GM23338 (cell line): ENCODE results near the gene CAMSAP2. TPM values are rescaled to one million over a fixed set of nuclear protein-coding genes. Genes with fewer than 3 reads are reported as not detected.

ENCODE experiments used
- ATAC-seq: fragments of 200-7000 bp; cut with Tn5 transposase; 3 replicates; pipeline ENCODE4 v1.9.1; 2020
- DNase-seq: peaks from one replicate; pipeline ENCODE4 v3.0.0-alpha.2; 2015; ENCODE audit warnings: low spot score
- H2AFZ ChIP-seq: fragments of 200-600 bp; sonication (generic); 2 replicates; pipeline ENCODE4 v1.8.0; 2016; ENCODE audit warnings: antibody characterized with exemption, mild to moderate bottlenecking, moderate library complexity
- H3F3A ChIP-seq: fragments of 200-600 bp; sonication (generic); replicated peaks from 2 replicates; pipeline ENCODE4 v1.8.0; 2017; ENCODE audit warnings: antibody characterized with exemption, mixed run types, low read depth
- H3K27ac ChIP-seq: fragments of 200-600 bp; sonication (generic); 2 replicates; pipeline ENCODE4 v1.6.1; 2016; ENCODE audit warnings: low read depth
- H3K27me3 ChIP-seq: fragments of 200-600 bp; sonication (generic); 2 replicates; pipeline ENCODE4 v1.8.0; 2016; ENCODE audit warnings: mild to moderate bottlenecking, mixed run types, moderate library complexity; ENCODE audit not compliant: insufficient read depth
- H3K36me3 ChIP-seq: fragments of 200-600 bp; sonication (generic); 2 replicates; pipeline ENCODE4 v1.8.0; 2016; ENCODE audit warnings: mild to moderate bottlenecking; ENCODE audit not compliant: insufficient read depth
- H3K4me1 ChIP-seq: fragments of 200-600 bp; sonication (generic); 2 replicates; pipeline ENCODE4 v1.8.0; 2016; ENCODE audit warnings: mild to moderate bottlenecking, moderate library complexity; ENCODE audit not compliant: insufficient read depth
- H3K4me2 ChIP-seq: fragments of 200-600 bp; sonication (generic); 2 replicates; pipeline ENCODE4 v1.7.1; 2017; ENCODE audit warnings: mixed run types
- H3K4me3 ChIP-seq: fragments of 200-600 bp; sonication (generic); 2 replicates; pipeline ENCODE4 v1.6.1; 2016; ENCODE audit warnings: mixed run types
- H3K79me2 ChIP-seq: fragments of 200-600 bp; sonication (generic); replicated peaks from 2 replicates; pipeline ENCODE4 v1.8.0; 2017; ENCODE audit warnings: mild to moderate bottlenecking; ENCODE audit not compliant: insufficient read depth
- H3K9me2 ChIP-seq: fragments of 200-600 bp; sonication (generic); 2 replicates; pipeline ENCODE4 v1.8.0; 2017; ENCODE audit not compliant: insufficient read depth
- H4K20me1 ChIP-seq: fragments of 200-600 bp; sonication (generic); replicated peaks from 2 replicates; pipeline ENCODE4 v1.8.0; 2017; ENCODE audit warnings: mild to moderate bottlenecking; ENCODE audit not compliant: insufficient read depth
- H3K27ac Mint-ChIP-seq: 2 replicates; pipeline ENCODE4 v1.8.0; 2020; ENCODE audit warnings: inconsistent platforms, mild to moderate bottlenecking, moderate library complexity, mixed read lengths
- H3K27me3 Mint-ChIP-seq: 3 replicates; pipeline ENCODE4 v1.8.0; 2022; ENCODE audit warnings: low read depth, mild to moderate bottlenecking, moderate library complexity, mixed read lengths, inconsistent platforms; ENCODE audit not compliant: insufficient read depth, poor library complexity
- H3K36me3 Mint-ChIP-seq: 3 replicates; pipeline ENCODE4 v1.8.0; 2021; ENCODE audit warnings: low read depth, mild to moderate bottlenecking, inconsistent platforms, moderate library complexity, mixed read lengths
- H3K4me1 Mint-ChIP-seq: 3 replicates; pipeline ENCODE4 v1.8.0; 2020; ENCODE audit warnings: mild to moderate bottlenecking, inconsistent platforms, mixed read lengths
- H3K4me3 Mint-ChIP-seq: 3 replicates; pipeline ENCODE4 v1.8.0; 2021; ENCODE audit warnings: moderate library complexity, mild to moderate bottlenecking, inconsistent platforms, mixed read lengths
- H3K9me3 Mint-ChIP-seq: 3 replicates; pipeline ENCODE4 v1.8.0; 2020; ENCODE audit warnings: moderate library complexity, mild to moderate bottlenecking, inconsistent platforms, mixed read lengths
- CREB1 ChIP-seq: fragments of 250-450 bp; sonication (Bioruptor Pico); IDR thresholded peaks from 2 replicates; pipeline ENCODE4 v1.5.0; 2020; ENCODE audit warnings: low read depth, mild to moderate bottlenecking, moderate library complexity
- EZH2 ChIP-seq: fragments of 200-600 bp; sonication (generic); IDR thresholded peaks from one replicate; pipeline ENCODE4 v1.8.0; 2017; ENCODE audit warnings: antibody characterized with exemption, mild to moderate bottlenecking, low read depth; ENCODE audit not compliant: unreplicated experiment
- EZH2phosphoT487 ChIP-seq: fragments of 200-600 bp; sonication (generic); IDR thresholded peaks from one replicate; pipeline ENCODE4 v1.8.1; 2018; ENCODE audit warnings: antibody characterized with exemption; ENCODE audit not compliant: unreplicated experiment
- JUNB ChIP-seq: IDR thresholded peaks from one replicate; pipeline ENCODE4 v1.6.1; 2016; ENCODE audit warnings: antibody characterized with exemption; ENCODE audit not compliant: unreplicated experiment
- NANOG ChIP-seq: IDR thresholded peaks from 2 replicates; pipeline ENCODE4 v1.6.1; 2016; ENCODE audit warnings: antibody characterized with exemption, borderline replicate concordance
- POLR2AphosphoS5 ChIP-seq: IDR thresholded peaks from 2 replicates; pipeline ENCODE4 v1.6.1; 2016; ENCODE audit warnings: antibody characterized with exemption, low read depth
- STAT1 ChIP-seq: IDR thresholded peaks from one replicate; pipeline ENCODE4 v1.6.1; 2016; ENCODE audit warnings: antibody characterized with exemption; ENCODE audit not compliant: unreplicated experiment
- ZNF114 ChIP-seq: fragments of 250-450 bp; sonication (Bioruptor Pico); IDR thresholded peaks from 2 replicates; pipeline ENCODE4 v1.5.0; 2020; ENCODE audit warnings: mild to moderate bottlenecking, moderate library complexity
- ZNF331 ChIP-seq: fragments of 250-450 bp; sonication (Bioruptor Pico); IDR thresholded peaks from 2 replicates; pipeline ENCODE4 v1.5.0; 2020; ENCODE audit warnings: low read depth, mild to moderate bottlenecking, moderate library complexity
- polyA plus RNA-seq: library from polyadenylated mRNA; unstranded; fragments of >200 nt; fragmentation: Nextera tagmentation; extraction: Ambion mirVana; gene quantifications from 2 replicates; pipeline ENCODE4 v1.2.1, GENCODE V29; 2016
- total RNA-seq: library from RNA; depleted of rRNA; stranded (reverse); fragments of >200 nt; shearing (Covaris generic); gene quantifications from 2 replicates; pipeline ENCODE4 v1.2.3, GENCODE V29; 2014
- TF ChIP-seq, protein P1 (sequence below): IDR thresholded peaks from 2 replicates; pipeline ENCODE4 v1.6.1; 2016; ENCODE audit warnings: antibody characterized with exemption
- TF ChIP-seq, protein P2 (sequence below): IDR thresholded peaks from one replicate; pipeline ENCODE4 v1.6.1; 2018; ENCODE audit warnings: antibody characterized with exemption; ENCODE audit not compliant: unreplicated experiment
- TF ChIP-seq, protein P3 (sequence below): fragments of 250-450 bp; sonication (Bioruptor Pico); IDR thresholded peaks from 2 replicates; pipeline ENCODE4 v1.5.0; 2020; ENCODE audit warnings: mild to moderate bottlenecking, moderate library complexity
- TF ChIP-seq, protein P4 (sequence below), 2 experiments: fragments of 200-600 bp in 1 of 2; sonication (generic) in 1 of 2; conservative IDR thresholded peaks; 2 replicates each; pipeline versions ENCODE4 v1.5.1 to v1.6.1; 2016 to 2017; ENCODE audit warnings: antibody characterized with exemption in 2 of 2, low read depth in 2 of 2, mild to moderate bottlenecking in 2 of 2, moderate library complexity in 1 of 2

The CAMSAP2 gene
- total and polyA plus RNA-seq, 2 experiments from 2014 or later = 9.1 to 21.3 TPM

DNA sequence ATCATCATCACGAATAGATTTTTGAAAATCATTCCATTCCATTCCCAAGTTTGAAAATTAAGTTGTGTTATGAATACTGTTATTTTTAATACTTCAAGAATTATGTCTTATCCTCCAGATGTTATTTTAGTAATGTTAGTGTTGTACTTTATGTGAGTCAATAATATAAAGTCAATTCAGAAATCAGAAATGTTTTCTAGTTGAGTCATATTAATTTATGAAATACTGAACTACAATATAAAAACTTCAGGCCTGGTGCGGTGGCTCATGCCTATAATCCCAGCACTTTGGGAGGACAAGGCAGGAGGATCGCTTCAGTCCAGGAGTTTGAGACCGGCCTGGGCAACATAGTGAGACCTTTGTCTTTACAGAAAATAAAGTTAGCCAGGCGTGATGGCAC is 95.7 kb downstream of the CAMSAP2 start:
- Histone ChIP-seq H3K27ac (no peak overlapping the region), H3K9me2 (no peaks in the 10 kb centered on the region), H2AFZ (no peak overlapping the region), H3K79me2 (no peaks in the 10 kb centered on the region), H3K27me3 (no peaks in the 10 kb centered on the region), H3K36me3 (no peaks in the 10 kb centered on the region), H3F3A (no peaks in the 10 kb centered on the region), H3K4me3 (no peak overlapping the region), H4K20me1 (no peaks in the 10 kb centered on the region), H3K4me2 (no peak overlapping the region), H3K4me1 (no peaks in the 10 kb centered on the region)
- peaks cover 6% of the 10 kb centered on the region; the same call in 1 of the 3 replicates for H3K9me3 Mint-ChIP-seq
- ATAC-seq (no peak), DNase-seq (no peak)
- H3K27me3 Mint-ChIP-seq = peaks cover 2% of the 10 kb centered on the region
- TF ChIP-seq CREB1 (CRISPR knock-in tag) = no peak
- TF ChIP-seq POLR2AphosphoS5 = no peak
- TF ChIP-seq NANOG = no peak
- TF ChIP-seq, protein P1, sequence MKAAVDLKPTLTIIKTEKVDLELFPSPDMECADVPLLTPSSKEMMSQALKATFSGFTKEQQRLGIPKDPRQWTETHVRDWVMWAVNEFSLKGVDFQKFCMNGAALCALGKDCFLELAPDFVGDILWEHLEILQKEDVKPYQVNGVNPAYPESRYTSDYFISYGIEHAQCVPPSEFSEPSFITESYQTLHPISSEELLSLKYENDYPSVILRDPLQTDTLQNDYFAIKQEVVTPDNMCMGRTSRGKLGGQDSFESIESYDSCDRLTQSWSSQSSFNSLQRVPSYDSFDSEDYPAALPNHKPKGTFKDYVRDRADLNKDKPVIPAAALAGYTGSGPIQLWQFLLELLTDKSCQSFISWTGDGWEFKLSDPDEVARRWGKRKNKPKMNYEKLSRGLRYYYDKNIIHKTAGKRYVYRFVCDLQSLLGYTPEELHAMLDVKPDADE = no peak
- TF ChIP-seq, protein P2, sequence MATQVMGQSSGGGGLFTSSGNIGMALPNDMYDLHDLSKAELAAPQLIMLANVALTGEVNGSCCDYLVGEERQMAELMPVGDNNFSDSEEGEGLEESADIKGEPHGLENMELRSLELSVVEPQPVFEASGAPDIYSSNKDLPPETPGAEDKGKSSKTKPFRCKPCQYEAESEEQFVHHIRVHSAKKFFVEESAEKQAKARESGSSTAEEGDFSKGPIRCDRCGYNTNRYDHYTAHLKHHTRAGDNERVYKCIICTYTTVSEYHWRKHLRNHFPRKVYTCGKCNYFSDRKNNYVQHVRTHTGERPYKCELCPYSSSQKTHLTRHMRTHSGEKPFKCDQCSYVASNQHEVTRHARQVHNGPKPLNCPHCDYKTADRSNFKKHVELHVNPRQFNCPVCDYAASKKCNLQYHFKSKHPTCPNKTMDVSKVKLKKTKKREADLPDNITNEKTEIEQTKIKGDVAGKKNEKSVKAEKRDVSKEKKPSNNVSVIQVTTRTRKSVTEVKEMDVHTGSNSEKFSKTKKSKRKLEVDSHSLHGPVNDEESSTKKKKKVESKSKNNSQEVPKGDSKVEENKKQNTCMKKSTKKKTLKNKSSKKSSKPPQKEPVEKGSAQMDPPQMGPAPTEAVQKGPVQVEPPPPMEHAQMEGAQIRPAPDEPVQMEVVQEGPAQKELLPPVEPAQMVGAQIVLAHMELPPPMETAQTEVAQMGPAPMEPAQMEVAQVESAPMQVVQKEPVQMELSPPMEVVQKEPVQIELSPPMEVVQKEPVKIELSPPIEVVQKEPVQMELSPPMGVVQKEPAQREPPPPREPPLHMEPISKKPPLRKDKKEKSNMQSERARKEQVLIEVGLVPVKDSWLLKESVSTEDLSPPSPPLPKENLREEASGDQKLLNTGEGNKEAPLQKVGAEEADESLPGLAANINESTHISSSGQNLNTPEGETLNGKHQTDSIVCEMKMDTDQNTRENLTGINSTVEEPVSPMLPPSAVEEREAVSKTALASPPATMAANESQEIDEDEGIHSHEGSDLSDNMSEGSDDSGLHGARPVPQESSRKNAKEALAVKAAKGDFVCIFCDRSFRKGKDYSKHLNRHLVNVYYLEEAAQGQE = no peak
- TF ChIP-seq, protein P3, sequence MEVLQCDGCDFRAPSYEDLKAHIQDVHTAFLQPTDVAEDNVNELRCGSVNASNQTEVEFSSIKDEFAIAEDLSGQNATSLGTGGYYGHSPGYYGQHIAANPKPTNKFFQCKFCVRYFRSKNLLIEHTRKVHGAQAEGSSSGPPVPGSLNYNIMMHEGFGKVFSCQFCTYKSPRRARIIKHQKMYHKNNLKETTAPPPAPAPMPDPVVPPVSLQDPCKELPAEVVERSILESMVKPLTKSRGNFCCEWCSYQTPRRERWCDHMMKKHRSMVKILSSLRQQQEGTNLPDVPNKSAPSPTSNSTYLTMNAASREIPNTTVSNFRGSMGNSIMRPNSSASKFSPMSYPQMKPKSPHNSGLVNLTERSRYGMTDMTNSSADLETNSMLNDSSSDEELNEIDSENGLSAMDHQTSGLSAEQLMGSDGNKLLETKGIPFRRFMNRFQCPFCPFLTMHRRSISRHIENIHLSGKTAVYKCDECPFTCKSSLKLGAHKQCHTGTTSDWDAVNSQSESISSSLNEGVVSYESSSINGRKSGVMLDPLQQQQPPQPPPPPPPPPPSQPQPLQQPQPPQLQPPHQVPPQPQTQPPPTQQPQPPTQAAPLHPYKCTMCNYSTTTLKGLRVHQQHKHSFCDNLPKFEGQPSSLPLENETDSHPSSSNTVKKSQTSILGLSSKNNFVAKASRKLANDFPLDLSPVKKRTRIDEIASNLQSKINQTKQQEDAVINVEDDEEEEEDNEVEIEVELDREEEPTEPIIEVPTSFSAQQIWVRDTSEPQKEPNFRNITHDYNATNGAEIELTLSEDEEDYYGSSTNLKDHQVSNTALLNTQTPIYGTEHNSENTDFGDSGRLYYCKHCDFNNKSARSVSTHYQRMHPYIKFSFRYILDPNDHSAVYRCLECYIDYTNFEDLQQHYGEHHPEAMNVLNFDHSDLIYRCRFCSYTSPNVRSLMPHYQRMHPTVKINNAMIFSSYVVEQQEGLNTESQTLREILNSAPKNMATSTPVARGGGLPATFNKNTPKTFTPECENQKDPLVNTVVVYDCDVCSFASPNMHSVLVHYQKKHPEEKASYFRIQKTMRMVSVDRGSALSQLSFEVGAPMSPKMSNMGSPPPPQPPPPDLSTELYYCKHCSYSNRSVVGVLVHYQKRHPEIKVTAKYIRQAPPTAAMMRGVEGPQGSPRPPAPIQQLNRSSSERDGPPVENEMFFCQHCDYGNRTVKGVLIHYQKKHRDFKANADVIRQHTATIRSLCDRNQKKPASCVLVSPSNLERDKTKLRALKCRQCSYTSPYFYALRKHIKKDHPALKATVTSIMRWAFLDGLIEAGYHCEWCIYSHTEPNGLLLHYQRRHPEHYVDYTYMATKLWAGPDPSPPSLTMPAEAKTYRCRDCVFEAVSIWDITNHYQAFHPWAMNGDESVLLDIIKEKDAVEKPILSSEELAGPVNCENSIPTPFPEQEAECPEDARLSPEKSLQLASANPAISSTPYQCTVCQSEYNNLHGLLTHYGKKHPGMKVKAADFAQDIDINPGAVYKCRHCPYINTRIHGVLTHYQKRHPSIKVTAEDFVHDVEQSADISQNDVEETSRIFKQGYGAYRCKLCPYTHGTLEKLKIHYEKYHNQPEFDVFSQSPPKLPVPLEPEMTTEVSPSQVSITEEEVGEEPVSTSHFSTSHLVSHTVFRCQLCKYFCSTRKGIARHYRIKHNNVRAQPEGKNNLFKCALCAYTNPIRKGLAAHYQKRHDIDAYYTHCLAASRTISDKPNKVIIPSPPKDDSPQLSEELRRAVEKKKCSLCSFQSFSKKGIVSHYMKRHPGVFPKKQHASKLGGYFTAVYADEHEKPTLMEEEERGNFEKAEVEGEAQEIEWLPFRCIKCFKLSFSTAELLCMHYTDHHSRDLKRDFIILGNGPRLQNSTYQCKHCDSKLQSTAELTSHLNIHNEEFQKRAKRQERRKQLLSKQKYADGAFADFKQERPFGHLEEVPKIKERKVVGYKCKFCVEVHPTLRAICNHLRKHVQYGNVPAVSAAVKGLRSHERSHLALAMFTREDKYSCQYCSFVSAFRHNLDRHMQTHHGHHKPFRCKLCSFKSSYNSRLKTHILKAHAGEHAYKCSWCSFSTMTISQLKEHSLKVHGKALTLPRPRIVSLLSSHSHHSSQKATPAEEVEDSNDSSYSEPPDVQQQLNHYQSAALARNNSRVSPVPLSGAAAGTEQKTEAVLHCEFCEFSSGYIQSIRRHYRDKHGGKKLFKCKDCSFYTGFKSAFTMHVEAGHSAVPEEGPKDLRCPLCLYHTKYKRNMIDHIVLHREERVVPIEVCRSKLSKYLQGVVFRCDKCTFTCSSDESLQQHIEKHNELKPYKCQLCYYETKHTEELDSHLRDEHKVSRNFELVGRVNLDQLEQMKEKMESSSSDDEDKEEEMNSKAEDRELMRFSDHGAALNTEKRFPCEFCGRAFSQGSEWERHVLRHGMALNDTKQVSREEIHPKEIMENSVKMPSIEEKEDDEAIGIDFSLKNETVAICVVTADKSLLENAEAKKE (CRISPR knock-in tag) = no peak
- TF ChIP-seq ZNF114 (CRISPR knock-in tag) = no peak
- TF ChIP-seq STAT1 = no peak
- no peak for TF ChIP-seq ZNF331 (CRISPR knock-in tag)
- no peak for TF ChIP-seq EZH2phosphoT487
- TF ChIP-seq, protein P4, sequence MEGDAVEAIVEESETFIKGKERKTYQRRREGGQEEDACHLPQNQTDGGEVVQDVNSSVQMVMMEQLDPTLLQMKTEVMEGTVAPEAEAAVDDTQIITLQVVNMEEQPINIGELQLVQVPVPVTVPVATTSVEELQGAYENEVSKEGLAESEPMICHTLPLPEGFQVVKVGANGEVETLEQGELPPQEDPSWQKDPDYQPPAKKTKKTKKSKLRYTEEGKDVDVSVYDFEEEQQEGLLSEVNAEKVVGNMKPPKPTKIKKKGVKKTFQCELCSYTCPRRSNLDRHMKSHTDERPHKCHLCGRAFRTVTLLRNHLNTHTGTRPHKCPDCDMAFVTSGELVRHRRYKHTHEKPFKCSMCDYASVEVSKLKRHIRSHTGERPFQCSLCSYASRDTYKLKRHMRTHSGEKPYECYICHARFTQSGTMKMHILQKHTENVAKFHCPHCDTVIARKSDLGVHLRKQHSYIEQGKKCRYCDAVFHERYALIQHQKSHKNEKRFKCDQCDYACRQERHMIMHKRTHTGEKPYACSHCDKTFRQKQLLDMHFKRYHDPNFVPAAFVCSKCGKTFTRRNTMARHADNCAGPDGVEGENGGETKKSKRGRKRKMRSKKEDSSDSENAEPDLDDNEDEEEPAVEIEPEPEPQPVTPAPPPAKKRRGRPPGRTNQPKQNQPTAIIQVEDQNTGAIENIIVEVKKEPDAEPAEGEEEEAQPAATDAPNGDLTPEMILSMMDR (conservative IDR thresholded peaks at IDR 0.05; ENCODE audit: low read depth in 2 of 2) = no peak
- no peak for TF ChIP-seq JUNB
- no peak for TF ChIP-seq EZH2
- H3K4me1 Mint-ChIP-seq = no peaks in the 10 kb centered on the region
- H3K4me3 Mint-ChIP-seq = no peak overlapping the region
- no peak overlapping the region for H3K27ac Mint-ChIP-seq
- peaks cover 17% of the 10 kb centered on the region; the same call in 2 of the 3 replicates for H3K36me3 Mint-ChIP-seq
